ENCODE results near the gene AHDC1. TPM values are rescaled to one million over a fixed set of nuclear protein-coding genes. Genes with fewer than 3 reads are reported as not detected.
A peak's percentile ranks its signal among the peaks of the same experiment; 100 is the strongest.

AHDC1 gene
- polyA plus RNA-seq, 1 donor from 2014 or later = 5.3 TPM

- Histone ChIP-seq H3K9me2 (ENCODE audit: insufficient read depth, low read length) (no peaks in the 10 kb centered on the region), H3K79me2 (replicated peaks; ENCODE audit: insufficient read depth, low read length) (peaks cover 83% of the 10 kb centered on the region), H4K20me1 (ENCODE audit: insufficient read depth) (peaks cover 31% of the 10 kb centered on the region), H3F3A (ENCODE audit: insufficient read depth, low read length, poor library complexity, severe bottlenecking) (no peaks in the 10 kb centered on the region), H3K4me2 (ENCODE audit: low read length) (no peak overlapping the region), H3K9ac (ENCODE audit: low read length) (peak overlapping the region; percentile 66), H3K36me3 (ENCODE audit: insufficient read depth, low read length) (no peaks in the 10 kb centered on the region), H3K27ac (ENCODE audit: low read length) (peak overlapping the region; percentile 90), H3K9me3 (ENCODE audit: low read length) (no peaks in the 10 kb centered on the region), H3K4me3 (ENCODE audit: low read length) (peak overlapping the region; percentile 61), H2AFZ (ENCODE audit: low read depth, low read length) (no peak overlapping the region), H3K27me3 (ENCODE audit: insufficient read depth, low read depth, low read length) (no peaks in the 10 kb centered on the region)
- TF ChIP-seq EP300 (conservative IDR thresholded peaks at IDR 0.05; ENCODE audit: poor library complexity, severe bottlenecking) (no peak), MXI1 (conservative IDR thresholded peaks at IDR 0.05; ENCODE audit: poor library complexity, severe bottlenecking) (no peak), TAF1 (IDR thresholded peaks at IDR 0.05; ENCODE audit: low read depth) (no peak), POLR2AphosphoS5 (IDR thresholded peaks at IDR 0.05) (no peak), RAD21 (conservative IDR thresholded peaks at IDR 0.05) (no peak), SMC3 (conservative IDR thresholded peaks at IDR 0.05; ENCODE audit: poor library complexity) (no peak), REST (IDR thresholded peaks at IDR 0.05; ENCODE audit: borderline replicate concordance) (no peak), EZH2 (IDR thresholded peaks at IDR 0.05; ENCODE audit: borderline replicate concordance, insufficient read depth, low read length, poor library complexity, severe bottlenecking) (no peak)
These were observed 12.3 kb downstream of the AHDC1 start for GRCh38 chr1:27591622-27592021.

GRCh38 chr1:27590917-27591508 lies 12.9 kb downstream of the AHDC1 start:
- Histone ChIP-seq H4K20me1 (ENCODE audit: insufficient read depth) (peaks cover 25% of the 10 kb centered on the region), H3K27ac (ENCODE audit: low read length) (peak overlapping the region; percentile 90), H3K4me3 (ENCODE audit: low read length) (peak overlapping the region; percentile 7), H2AFZ (ENCODE audit: low read depth, low read length) (no peak overlapping the region), H3K36me3 (ENCODE audit: insufficient read depth, low read length) (no peaks in the 10 kb centered on the region), H3K9me2 (ENCODE audit: insufficient read depth, low read length) (no peaks in the 10 kb centered on the region), H3K79me2 (replicated peaks; ENCODE audit: insufficient read depth, low read length) (peaks cover 83% of the 10 kb centered on the region), H3F3A (ENCODE audit: insufficient read depth, low read length, poor library complexity, severe bottlenecking) (no peaks in the 10 kb centered on the region), H3K4me2 (ENCODE audit: low read length) (no peak overlapping the region), H3K9me3 (ENCODE audit: low read length) (no peaks in the 10 kb centered on the region), H3K27me3 (ENCODE audit: insufficient read depth, low read depth, low read length) (no peaks in the 10 kb centered on the region), H3K9ac (ENCODE audit: low read length) (no peak overlapping the region)
- TF ChIP-seq EP300 (conservative IDR thresholded peaks at IDR 0.05; ENCODE audit: poor library complexity, severe bottlenecking) = no peak
- no peak for TF ChIP-seq POLR2AphosphoS5 (IDR thresholded peaks at IDR 0.05)
- no peak for TF ChIP-seq CTCF (IDR thresholded peaks at IDR 0.05; ENCODE audit: poor library complexity, severe bottlenecking)
- no peak for TF ChIP-seq REST (IDR thresholded peaks at IDR 0.05; ENCODE audit: borderline replicate concordance)
- no peak for TF ChIP-seq TAF1 (IDR thresholded peaks at IDR 0.05; ENCODE audit: low read depth)
- TF ChIP-seq EZH2 (IDR thresholded peaks at IDR 0.05; ENCODE audit: borderline replicate concordance, insufficient read depth, low read length, poor library complexity, severe bottlenecking) = no peak
- no peak for TF ChIP-seq MXI1 (conservative IDR thresholded peaks at IDR 0.05; ENCODE audit: poor library complexity, severe bottlenecking)
- TF ChIP-seq SMC3 (conservative IDR thresholded peaks at IDR 0.05; ENCODE audit: poor library complexity) = no peak
- TF ChIP-seq RAD21 (conservative IDR thresholded peaks at IDR 0.05) = no peak

All from neural cell (in vitro differentiated cells).